Measurements from ENCODE around the gene DCDC2C.
"Not testable (repeated sequence)": the region's sequence is repeated elsewhere in the genome, so short reads cannot be mapped to it uniquely, and the experiment has no call there.

The DCDC2C gene, protein sequence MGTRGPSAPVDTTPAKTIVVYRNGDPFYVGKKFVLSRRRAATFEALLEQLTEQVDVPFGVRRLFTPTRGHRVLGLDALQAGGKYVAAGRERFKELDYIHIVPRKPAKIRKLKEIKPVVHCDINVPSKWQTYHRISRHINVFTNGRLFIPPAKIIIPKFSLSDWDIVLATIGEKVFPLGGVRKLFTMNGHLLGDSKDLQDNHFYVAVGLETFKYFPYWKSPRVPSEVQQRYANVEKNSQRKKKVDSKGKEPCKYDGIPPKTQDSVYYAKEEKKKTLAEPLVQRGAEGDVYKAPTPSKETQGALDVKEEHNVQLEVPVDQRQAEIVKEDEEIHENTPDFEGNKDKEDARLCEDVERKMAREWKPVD

DNA sequence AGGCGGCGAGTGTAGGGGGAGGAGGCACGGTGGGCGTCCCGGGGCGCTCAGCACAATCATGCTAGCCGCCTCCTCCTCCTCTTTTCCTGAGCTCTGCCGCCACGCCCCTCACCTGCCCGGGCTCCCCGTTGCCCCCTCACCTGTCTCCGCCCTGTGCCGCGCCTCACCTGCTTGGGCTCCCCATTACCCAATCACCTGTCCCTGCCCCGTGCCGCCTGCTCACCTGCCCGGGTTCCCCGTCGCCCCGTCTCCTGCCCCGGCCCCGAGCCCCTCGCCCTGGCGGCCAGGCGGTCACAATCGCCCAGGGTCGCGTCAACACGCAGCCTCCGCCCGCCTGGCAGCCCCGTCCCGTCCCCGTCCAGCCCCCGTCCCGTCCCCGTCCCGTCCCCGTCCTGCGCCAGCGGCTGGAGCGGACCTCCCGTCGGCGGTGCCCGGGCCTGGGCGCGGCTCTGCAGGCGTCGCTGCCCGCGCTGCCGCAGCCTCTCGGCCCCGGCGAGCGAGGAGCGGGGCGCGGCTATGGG is at the start of gene DCDC2C:
DCDC2C (plus strand) TSS at position 340 of the 521 bp plus-strand sequence; CDS start at position 517, 177 bp downstream.
- no peak for DNase-seq (ENCODE audit: low spot score)

- DNase-seq (ENCODE audit: low spot score) = no peak
Observed at GRCh38 chr2:3654011-3654410, 49.4 kb upstream of the DCDC2C start.

GRCh38 chr2:3654531-3655225 is 48.7 kb upstream of the DCDC2C start:
- no peak for DNase-seq (ENCODE audit: low spot score)

DNA sequence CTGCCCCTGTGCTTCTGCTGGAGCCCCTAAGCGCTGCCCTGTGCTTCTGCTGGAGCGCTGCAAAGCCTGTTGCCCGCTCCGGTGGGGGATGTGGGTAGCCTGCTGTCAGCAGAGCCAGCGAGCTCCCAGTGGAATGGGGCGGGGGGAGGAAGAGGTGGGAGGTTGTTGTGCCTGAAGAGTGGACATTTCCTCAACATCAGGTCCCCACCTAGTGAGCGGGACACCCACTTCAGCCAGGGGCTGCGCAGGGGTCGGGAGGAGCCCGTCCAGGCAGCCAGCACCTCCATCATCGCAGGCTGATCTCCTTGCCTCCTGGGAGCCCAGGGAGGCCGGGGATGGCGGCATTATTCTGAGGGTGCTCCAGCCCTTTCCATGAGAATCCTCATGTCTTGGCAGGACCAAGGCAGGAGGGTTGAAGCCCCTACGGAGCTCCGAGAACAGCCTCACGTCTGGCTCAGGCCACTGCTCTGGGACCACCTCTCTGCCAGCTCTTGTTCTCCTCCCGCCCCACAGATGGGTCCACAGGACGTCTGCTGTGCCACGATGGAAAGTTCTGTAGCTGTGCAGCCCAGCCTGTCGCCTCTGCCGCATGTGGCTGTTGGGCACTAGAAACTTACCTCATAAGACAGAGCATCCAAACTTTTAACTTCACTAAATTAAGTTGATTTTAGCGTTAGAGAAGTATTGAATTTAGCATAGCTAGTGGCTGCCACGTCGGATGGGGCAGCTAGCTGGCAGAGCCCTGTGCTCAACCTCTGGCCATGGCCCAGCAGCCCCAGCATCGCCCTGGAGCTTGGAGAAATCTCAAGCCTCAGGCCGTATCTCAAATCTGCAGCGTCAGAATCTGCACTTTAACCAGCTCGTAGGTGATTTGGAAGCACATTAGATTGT is 47.3 kb upstream of the DCDC2C start:
- DNase-seq (ENCODE audit: low spot score) = no peak

DNA sequence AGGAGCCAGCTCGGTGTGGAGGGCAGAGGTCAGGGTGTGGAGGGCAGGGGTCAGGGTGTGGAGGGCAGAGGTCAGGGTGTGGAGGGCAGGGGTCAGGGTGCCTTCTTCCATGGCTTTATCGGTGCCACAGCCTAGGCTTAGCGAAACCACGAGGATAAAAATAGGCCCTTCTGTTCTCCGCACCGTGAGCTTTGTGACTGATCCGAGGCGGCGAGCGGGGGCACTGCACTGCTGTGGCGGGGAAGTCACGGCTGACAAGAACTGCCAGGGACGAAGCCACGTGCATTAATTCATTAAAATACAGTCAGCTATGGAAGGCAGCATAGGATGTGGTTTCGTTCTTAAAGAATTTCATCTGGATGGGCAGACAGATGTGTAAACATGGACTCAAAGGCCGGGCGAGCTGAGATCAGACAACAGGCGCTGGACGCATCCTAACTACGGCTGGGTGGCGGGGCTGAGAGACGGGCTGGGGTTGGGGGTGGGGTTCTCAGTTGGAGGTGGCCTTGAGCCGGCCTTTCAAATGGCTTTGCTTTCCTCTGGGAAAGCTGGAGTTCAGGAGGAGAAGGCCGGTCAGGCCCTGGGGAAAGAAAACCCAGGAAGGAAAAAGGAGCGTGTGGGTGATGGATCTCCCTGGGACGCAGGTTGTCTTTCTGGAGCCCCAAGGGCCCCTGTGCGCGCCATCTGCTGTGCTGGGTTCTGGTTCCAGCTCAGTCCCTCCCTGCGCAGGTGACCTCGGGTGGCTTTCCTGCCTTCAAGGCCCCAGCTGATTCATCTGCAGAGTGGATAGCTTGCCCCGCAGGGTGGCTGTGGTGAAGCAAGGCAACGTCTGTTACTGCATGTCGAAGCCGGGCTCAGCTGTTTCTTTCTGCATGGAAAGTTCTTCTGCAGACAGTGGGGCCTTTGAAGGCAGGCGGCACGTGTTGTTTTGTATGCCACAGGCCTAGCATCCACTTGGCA is 46.3 kb upstream of the DCDC2C start:
- no peak for DNase-seq (ENCODE audit: low spot score)

GRCh38 chr2:3657881-3658280 is 45.5 kb upstream of the DCDC2C start, which contains the start of gene ALLC:
ALLC (plus strand) TSS chr2:3658200; CDS start chr2:3671158, 12,958 bp downstream.
- no peak for DNase-seq (ENCODE audit: low spot score)

GRCh38 chr2:3659447-3660432 is 43.6 kb upstream of the DCDC2C start:
- DNase-seq (ENCODE audit: low spot score) = no peak

GRCh38 chr2:3660640-3661039 is 42.7 kb upstream of the DCDC2C start:
- DNase-seq (ENCODE audit: low spot score) = not testable (repeated sequence)

DNA sequence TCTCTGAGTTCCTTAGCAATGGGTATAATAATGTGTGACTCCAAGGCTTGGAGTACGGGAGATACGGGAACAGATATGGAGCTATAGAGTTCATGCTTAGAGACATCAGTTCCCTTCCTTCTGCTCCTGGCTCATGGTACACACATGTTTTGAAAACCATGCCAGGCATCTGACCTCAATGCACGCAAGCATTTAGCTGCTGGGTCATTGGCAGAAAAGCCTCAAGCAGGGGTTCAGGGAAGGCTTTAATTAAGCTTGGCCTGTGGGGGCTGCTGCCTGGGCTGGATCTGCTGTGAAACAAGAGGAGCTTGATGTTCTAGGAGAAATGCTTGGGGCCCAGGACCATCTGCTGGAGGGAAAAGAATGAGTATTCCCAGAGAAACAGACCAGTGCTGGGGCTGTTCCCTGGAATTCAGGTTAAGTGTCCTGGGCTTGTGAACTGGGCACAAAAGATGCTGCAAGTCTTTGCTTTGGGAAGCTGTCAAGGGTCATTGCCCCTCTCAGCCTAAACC is 42.2 kb upstream of the DCDC2C start:
- no peak for DNase-seq (ENCODE audit: low spot score)

- no peak for DNase-seq (ENCODE audit: low spot score)
Observed at GRCh38 chr2:3662239-3662638, 41.1 kb upstream of the DCDC2C start.

DNA sequence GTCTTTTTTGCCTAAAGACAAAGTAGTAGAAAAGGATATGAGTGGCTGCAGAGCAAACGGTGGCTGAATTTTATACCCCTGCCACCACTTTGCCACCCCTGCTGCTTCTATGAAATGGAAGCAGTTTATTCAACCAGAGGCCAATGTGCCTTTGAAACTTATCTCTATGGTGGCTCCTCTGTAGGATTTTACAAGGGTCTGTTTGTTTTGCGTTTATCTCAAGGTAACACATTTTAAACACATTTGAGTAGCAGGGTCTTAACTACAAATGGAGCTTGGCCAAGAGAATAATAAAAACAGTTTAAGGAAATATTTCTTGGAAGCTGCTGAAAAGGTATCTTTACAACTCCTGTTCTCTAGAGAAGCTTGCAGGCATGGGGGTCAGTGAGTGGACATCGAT is 39.3 kb upstream of the DCDC2C start:
- no peak for DNase-seq (ENCODE audit: low spot score)

DNA sequence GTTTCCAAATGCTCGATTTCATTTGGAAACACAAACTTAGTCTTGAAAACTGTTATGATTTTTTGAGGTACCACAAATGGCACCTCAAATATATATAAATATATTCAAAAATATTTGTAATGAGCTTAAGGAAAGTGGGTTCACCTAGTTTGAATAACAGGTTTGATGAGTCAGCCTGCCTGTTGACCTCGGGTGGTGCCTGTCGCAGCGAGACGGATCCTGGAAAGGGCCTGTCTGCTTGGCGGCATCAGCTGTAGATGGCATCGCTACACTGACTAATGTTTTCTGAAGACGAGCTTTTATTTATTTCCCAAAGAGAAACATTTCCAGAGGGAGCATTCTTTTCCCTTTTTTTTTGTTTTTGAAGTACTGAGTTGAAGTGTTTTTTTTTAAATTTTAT is 38.5 kb upstream of the DCDC2C start:
- DNase-seq (ENCODE audit: low spot score) = no peak

- DNase-seq (ENCODE audit: low spot score) = no peak
Observed at GRCh38 chr2:3665886-3666612, 37.3 kb upstream of the DCDC2C start.

- DNase-seq (ENCODE audit: low spot score) = no peak
Observed at GRCh38 chr2:3666613-3666975, 36.8 kb upstream of the DCDC2C start.

DNA sequence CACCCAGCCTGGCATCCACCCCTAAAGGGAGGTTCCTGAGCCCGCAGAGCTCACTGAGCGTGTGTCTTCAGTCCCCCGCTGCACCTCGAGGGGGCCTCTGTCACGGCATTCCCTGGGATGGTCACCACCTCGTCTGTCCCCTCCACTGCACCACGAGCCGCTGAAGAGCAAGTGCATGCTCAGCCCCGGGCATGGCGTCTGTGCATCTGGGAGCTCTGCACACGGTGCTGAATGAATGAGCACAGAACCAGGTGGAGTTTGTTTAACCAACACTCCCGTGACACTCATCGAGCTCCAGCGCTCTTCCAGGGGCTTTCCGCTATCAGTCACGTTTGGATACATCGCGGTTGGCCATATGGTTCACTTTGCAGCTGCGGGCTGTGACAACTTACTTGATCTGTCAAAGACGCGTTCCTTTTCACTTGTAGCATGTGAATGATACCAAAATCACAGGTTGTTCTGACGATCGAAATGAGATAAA is 36.2 kb upstream of the DCDC2C start:
- no peak for DNase-seq (ENCODE audit: low spot score)

DNA sequence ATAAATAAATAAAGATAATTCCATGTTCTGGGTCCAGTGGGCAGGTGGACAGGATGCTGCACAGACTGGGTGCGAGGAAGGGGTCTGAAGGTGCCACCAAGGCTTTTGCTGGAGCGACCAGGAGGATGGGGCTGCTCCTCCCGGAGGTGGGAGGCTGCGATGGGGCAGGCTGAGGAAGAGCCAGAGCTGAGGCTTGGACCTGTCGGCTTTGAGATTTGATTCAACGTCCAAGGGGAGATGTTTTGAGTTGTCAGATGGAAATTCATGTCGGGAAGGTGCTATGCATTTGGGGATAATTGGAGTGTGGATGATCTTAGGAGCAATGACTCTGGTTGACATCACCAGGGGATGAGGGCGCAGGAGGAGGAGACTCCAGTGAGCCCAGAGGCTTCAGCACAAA is 33.7 kb upstream of the DCDC2C start:
- DNase-seq (ENCODE audit: low spot score) = no peak

GRCh38 chr2:3670376-3670775 is 33.0 kb upstream of the DCDC2C start:
- no peak for DNase-seq (ENCODE audit: low spot score)

GRCh38 chr2:3670941-3671340 is 32.4 kb upstream of the DCDC2C start:
- DNase-seq (ENCODE audit: low spot score) = no peak

All from germinal center (tissue), 1 donor.